ENCODE data around the gene BTBD9.

- TF ChIP-seq CTCF (IDR thresholded peaks at IDR 0.05) (no peak), POLR2A (IDR thresholded peaks at IDR 0.05) (no peak)
Measured at GRCh38 chr6:38156818-38157565, 482.7 kb downstream of the BTBD9 start.
